C4-2B (cell line): ENCODE results near the gene LMBR1.
"Not testable (repeated sequence)": the region's sequence is repeated elsewhere in the genome, so short reads cannot be mapped to it uniquely, and the experiment has no call there.

ENCODE experiments used
- H3K27ac ChIP-seq: fragments of 450-650 bp; 2 replicates; pipeline ENCODE4 v1.5.1; 2017
- CTCF ChIP-seq: fragments of 450-650 bp; conservative IDR thresholded peaks from 2 replicates; pipeline ENCODE4 v1.5.1; 2017; ENCODE audit warnings: mild to moderate bottlenecking
- ZFX ChIP-seq: fragments of 450-650 bp; IDR thresholded peaks from 2 replicates; pipeline ENCODE4 v1.6.1; 2017

LMBR1 gene

DNA sequence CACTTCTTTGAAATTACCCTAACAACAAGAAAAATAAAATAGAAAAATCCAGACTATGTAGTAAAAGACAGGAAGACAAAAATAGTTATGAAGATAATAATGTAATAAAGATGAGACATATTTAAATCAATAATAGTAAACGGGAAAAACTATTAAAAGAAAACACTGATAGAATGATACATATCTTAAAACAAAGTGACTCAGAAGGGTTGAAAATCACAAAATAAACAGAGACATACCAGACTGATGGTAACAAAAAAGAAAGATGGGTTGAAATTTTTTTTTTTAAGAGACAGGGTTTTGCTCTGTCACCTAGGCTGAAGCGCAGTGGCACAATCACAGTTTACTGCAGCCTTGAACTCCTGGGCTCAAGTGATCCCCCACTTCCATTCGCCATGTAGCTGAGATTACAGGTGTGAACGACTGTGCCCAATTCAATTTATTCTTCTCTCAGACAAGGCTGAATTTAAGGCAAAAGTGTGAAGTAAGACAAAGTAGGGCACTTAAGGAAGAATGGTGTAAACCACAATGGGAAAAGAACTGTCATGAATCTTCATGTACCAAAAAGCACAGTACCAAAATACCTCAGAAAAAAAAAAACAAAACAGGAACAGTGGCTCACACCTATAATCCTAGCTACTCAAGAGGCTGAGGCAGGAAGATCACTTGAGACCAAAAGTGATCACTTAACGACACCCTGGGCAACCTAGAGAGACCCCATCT lies 47.4 kb downstream of the LMBR1 start:
- TF ChIP-seq CTCF (no peak), ZFX (no peak)
- H3K27ac ChIP-seq: no peak overlapping the region

DNA sequence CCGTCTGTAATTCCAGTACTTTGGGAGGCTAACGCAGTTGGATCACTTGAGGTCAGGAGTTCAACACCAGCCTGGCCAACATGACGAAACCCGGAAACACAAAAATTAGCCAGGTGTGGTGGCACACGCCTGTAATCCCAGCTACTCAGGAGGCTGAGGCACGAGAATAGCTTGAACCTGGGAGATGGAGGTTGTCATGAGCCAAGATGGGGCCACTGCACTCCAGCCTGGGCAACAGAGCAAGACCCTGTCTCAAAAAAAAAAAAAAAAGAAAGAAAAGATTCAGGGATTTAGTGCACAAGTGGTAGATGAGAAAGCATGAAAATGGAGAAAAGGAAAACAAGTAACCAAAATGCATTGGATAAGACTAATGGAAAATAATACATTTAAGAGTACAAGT lies 49.4 kb downstream of the LMBR1 start:
- H3K27ac ChIP-seq: not testable (repeated sequence)

DNA sequence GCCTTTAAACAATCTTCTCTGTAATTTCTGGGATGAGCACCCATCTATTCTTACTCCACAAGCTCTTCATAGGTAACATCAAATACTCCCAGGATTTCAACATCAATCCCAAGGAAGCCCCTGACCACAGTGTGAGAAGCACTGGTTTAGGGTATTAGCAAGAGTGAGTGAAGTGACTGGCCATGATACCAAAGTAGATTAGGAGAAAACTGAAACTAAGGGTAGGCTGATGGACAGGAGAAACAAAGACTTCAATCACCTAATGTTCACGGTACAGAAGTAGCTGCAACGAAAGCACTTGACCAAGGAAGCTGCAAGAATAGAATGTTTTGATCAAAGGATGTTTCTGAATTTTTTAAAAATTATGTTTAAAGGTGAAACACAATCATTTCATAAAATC lies 49.8 kb downstream of the LMBR1 start:
- TF ChIP-seq CTCF (no peak), ZFX (no peak)
- H3K27ac ChIP-seq: no peak overlapping the region

DNA sequence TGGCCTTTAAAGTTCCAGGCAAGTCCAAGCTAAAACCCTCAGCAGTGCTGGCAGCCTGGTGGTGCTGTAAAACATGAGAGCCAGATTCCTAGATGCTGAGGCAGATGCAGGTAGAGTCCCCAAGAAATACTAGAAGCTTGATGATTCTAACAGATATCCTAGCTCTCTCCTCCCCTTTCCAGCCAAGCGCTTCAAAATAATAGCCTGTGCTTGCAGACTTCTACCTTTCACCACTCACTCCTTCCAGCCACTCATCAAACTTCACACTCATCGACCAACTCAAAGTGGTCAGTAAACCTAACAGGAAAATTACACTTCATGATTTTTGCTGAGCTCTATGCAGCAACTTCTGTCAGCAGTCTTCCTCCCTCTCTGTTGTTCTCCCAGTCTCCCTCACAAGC lies 50.2 kb downstream of the LMBR1 start:
- TF ChIP-seq ZFX: no peak
- no peak for TF ChIP-seq CTCF
- H3K27ac ChIP-seq: no peak overlapping the region

- no peak for TF ChIP-seq ZFX
- no peak for TF ChIP-seq CTCF
- H3K27ac ChIP-seq: no peak overlapping the region
Observed at GRCh38 chr7:156842317-156842716, 50.7 kb downstream of the LMBR1 start.

GRCh38 chr7:156841497-156841896 lies 51.5 kb downstream of the LMBR1 start:
- no peak overlapping the region for H3K27ac ChIP-seq
- TF ChIP-seq ZFX (no peak), CTCF (no peak)

DNA sequence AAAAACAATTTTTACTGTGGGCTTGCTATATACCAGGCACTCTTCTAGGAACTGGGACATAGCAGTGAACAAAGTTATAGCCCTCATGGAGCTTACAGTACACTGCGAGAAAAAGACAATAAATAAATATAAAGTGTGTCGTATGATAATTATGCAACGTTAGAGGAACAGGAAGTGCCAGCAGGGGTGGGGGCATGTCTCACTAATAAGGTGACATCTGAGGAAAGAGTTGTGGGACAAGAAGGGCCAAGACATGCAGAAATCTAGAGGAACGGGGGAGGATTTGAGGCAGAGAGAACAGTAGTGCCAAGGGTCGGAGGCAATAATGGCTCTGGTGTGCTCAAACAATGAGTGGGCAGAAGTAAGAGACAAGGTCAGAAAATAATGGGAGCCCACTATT lies 52.8 kb downstream of the LMBR1 start:
- no peak overlapping the region for H3K27ac ChIP-seq

More for the DNA sequence above, 52.8 kb downstream of the LMBR1 start:
- TF ChIP-seq CTCF: no peak
- no peak for TF ChIP-seq ZFX
